Stimulated activated CD8-positive, alpha-beta memory T cell treated with anti-CD3 and anti-CD28 coated beads, Interleukin-15, amount 100 ng/mL, for 4 hours (primary cell): ENCODE results near the gene CD99.
"Not testable (repeated sequence)": the region's sequence is repeated elsewhere in the genome, so short reads cannot be mapped to it uniquely, and the experiment has no call there.

Source experiments
- DNase-seq, 2 donors: peaks; one replicate each; pipeline ENCODE4 v3.0.0-alpha.2; 2020; ENCODE audit warnings: low read depth in 2 of 2

The CD99 gene

GRCh38 chrX:2723286-2723879, 32.3 kb downstream of the CD99 start:
- DNase-seq = no peak

DNA sequence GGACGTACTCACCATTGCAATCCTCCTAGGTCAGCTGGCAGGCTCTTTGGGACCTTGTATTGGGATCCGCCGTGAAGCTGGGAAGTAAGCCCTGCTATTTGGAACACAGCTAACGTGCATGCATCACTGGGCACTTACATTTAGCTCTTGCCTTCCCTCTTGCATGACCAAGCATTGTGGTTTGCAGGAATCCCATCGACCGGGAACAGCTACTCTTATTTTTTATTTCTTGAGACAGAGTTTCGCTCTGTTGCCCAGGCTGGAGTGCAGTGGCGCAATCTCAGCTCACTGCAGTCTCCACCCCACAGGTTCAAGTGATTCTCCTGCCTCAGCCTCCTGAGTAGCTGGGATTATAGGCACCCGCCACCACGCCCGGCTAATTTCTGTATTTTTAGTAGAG, 36.2 kb downstream of the CD99 start:
- not testable (repeated sequence) for DNase-seq

DNA sequence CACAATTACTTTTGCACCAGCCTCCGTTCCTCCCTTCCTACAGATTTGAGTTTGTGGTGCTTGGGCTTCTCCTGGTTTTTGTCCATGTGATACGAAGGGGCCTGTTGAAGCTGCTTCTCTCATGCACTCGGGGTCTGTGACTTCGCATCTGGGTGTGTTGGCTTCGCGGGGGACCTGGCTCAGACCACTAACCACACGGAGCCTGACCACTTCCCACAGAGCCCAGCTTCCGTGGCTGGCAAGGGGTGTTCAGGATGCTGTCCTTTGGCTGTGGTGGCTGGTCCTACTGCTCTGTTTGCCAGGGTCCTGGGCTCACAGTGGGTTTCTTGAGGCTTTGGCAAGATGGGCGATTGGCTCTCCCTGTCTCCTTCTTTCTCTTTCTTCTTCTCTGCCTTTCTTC, 41.0 kb downstream of the CD99 start:
- DNase-seq = no peak

- DNase-seq = no peak
Measured at GRCh38 chrX:2732649-2733048, 41.6 kb downstream of the CD99 start.

DNA sequence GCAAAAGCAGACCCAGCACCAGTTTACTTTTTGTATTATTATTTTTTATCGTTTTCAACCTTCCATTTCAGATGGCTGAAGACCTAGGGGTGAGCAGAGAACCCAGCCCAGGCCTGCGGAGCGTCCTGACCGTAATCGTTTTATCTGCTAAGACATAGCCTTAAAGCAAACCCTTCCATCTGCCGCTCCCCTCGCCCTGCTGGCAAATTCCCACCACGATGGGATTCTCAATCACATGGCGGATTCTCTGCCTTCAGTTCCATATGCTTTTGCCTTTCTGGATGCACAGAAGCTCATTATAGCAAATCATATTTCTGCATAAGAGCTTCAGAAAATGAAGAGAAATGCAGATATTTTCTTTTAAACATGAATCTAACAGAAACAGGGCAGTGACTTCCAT, 42.2 kb downstream of the CD99 start:
- no peak for DNase-seq

GRCh38 chrX:2735270-2735669, 44.2 kb downstream of the CD99 start:
- DNase-seq = no peak

DNA sequence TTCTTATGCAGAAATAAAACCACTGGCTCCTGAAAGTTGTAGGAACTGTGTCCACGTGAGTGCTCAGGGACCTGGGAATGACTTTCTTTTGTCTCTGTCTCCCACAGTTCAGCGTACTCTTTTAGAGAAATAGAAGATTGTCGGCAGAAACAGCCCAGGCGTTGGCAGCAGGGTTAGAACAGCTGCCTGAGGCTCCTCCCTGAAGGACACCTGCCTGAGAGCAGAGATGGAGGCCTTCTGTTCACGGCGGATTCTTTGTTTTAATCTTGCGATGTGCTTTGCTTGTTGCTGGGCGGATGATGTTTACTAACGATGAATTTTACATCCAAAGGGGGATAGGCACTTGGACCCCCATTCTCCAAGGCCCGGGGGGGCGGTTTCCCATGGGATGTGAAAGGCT, 49.6 kb downstream of the CD99 start:
- no peak for DNase-seq

- no peak for DNase-seq
Measured at GRCh38 chrX:2741386-2741785, 50.3 kb downstream of the CD99 start.

GRCh38 chrX:2746250-2746649, 55.2 kb downstream of the CD99 start:
- not testable (repeated sequence) for DNase-seq

GRCh38 chrX:2748171-2748814, 57.2 kb downstream of the CD99 start:
- no peak for DNase-seq

GRCh38 chrX:2748815-2749188, 57.7 kb downstream of the CD99 start:
- no peak for DNase-seq

GRCh38 chrX:2751291-2751690, 60.2 kb downstream of the CD99 start:
- DNase-seq = no peak

DNA sequence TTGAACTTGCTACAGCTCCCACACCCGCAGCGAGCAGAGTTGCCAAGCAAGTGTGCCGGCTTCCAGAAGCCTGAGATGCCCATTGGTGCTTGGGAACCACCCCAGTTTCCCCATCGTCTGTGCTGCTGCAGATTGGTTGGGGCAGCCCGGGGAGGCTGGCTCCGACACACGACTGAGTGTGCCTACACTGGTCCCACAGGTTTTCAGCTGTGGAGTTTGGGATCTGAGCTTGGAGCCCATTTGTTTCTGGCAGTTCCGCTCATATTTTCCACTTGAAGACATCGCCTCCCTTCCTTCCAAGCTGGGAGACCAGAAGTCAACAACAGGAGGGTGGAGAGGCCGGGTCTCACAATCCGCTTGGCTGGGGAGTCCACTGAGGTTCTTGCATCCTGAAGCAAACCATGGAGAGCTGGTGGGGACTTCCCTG, 60.8 kb downstream of the CD99 start, which contains the start of gene XG:
Gene XG (plus strand): TSS at position 167 of the 427 bp plus-strand sequence. CDS start 235 bp downstream, at position 402.
- DNase-seq = not testable (repeated sequence)

DNA sequence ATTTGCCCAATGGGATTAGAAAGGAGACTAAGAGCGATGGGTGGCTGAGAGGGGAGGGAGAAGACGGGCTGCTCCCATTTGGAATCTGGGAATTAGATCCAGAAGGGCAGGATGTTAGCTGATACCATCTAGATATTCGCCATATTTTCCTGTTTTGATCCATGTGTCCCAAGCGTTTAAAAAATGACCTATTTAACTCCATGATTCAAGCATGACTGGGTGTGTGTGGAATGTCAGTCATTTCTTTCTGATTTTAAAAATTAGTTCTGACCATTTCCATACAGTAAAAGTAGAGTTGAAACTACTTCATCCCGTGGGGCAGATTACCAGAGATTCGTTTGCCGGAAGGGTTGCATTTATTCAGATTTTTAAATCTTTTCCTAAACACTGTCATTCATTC, 61.3 kb downstream of the CD99 start:
- DNase-seq = not testable (repeated sequence)

- not testable (repeated sequence) for DNase-seq
Measured at GRCh38 chrX:2755163-2755715, 64.1 kb downstream of the CD99 start.

DNA sequence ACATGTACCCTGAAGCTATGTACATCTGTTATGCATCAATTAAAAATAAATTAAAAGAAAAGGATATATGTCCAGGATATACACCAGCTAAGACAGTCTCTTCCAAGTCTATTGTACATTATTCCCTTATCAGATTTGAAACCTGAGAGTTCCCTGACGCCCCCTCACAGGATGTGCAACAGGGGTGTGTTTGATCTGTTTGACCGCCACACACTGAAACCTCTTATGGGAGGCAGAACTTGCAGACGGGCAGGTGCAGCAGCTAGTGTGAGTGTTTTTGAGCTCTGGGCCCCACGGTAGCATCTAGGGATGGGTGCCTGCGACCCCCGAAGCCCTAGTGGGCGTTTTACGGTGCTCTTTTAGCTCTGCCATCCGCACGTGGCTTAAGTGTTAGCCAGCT, 65.5 kb downstream of the CD99 start:
- no peak for DNase-seq

GRCh38 chrX:2761246-2761645, 70.2 kb downstream of the CD99 start:
- no peak for DNase-seq

DNA sequence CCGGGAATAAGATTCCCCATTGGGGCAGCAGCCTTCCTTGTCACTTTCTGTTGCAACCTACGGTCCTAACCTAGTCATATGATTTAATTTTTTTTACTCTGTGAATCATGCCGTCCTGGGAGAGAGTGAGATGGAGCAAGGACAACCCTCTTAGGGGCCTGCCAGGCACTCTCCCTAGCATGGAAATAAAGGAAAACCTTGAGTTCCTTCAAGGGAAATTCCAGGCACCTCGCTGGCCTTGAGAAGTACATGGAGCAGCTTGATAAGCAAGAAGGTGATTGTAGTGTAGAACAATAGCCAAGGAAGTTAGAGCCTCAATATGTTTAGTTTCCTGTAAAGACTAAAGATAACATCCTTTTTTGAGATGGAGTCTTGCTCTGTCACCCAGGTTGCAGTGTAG, 71.6 kb downstream of the CD99 start:
- not testable (repeated sequence) for DNase-seq

DNA sequence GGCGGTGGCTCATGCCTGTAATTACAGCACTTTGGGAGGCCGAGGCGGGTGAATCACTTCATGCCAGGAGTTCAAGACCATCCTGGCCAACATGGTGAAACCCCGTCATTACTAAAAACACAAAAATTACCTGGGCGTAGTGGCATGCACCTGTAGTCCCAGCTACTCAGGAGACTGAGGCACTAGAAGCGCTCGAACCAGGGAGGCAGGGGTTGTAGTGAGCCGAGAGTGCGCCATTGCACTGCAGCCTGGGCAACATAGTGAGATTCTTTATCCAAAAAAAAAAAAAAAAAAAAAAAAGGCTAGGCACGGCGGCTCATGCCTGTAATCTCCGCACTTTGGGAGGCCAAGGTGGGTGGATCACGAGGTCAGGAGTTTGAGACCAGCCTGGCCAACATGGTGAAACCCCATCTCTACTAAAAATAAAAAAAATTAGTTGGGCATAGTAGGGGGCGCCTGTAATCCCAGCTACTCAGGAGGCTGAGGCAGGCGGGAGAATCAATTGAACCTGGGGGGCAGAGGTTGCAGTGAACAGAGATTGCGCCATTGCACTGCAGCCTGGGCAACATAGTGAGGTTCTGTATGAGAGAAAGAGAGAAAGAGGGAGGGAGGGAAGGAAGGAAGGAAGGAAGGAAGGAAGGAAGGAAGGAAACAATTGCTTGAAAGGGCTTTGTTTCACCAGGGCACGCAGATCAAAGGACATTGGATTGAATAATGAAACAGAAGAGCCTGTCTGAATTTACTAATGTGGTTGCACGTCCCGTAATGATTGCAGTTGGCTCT, 73.9 kb downstream of the CD99 start:
- not testable (repeated sequence) for DNase-seq

DNA sequence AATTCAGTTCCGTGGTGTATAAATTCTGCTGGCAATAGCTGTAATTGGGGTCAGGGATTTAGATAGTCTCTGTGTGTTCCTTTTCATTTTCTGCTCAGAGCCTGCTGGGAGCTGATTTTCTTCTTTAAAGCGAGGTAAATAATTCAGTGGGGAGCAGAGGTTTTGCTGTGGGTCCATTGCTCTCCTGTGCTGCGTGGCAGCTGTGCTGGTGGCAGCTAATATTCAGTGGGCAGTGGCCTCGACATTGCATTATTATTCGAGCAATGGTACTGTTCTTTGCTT, 74.4 kb downstream of the CD99 start:
- DNase-seq = no peak

DNA sequence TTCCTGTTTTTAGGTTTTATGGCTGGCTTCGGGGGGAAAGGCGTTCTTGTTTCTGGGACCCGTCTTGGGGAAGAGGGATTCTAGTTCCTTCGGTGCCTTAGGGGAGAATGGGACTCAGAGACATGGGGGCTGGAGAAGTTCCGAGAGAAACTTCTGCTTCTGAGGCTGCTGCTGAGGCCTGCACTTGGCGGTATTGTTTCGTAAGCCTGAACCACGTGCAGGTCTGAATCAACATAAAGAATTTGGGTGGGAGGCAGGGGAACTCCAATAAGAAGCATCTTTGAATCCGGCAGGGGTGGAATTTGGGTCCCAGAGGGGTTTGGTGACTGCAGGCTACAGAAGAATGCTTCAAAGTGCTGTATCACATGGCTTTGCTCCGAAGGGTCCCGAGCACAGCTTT, 75.8 kb downstream of the CD99 start:
- no peak for DNase-seq

DNA sequence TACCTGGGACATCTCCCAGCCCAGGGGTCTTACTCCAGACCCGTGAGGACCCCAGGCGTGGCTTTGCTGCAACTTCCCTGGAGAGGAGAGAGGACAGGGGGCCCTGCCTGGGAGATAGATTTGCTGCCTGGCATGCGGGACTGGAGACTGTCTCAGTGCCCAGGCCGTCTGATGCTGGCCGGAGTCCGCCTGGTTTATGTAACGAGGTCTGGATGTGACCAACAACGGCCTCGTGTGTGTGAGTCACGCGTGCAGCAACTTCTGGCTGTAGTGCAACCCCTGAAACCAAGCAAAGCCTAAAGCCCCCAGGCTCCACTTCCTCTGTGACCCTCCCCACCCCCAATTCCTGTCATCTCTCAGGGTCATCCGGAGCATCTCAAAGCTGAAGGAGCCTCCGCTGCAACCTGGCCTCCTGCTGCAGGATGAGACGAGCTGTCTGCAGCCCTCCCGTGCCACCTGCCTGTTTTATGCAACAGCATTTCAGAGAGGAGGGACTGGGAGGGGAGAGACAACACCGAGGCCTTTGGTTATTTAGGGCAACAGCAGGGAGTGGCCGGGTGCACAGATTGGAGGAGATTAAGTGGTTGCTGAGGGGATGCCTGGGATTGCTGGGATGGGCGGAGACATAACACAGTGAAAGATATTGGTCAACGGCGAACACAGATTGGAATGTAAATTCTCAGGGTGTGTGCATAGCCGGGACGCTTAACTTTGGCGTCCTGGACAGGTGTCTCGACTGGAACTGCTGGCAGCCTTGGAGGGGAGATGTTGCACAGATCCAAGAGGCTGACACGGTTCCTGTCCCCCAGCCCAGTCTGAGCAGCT, 76.7 kb downstream of the CD99 start:
- DNase-seq = no peak
